SK-N-SH (cell line): ENCODE measurements around the gene PSMD1.

Experiments
- CTCF ChIP-seq: fragments of 200-600 bp; sonication (generic); IDR thresholded peaks from 2 replicates; pipeline ENCODE4 v1.6.1; 2017; ENCODE audit warnings: antibody characterized with exemption, mild to moderate bottlenecking, moderate library complexity
- EZH2phosphoT487 ChIP-seq: fragments of 200-600 bp; sonication (generic); IDR thresholded peaks from 2 replicates; pipeline ENCODE4 v1.6.1; 2017; ENCODE audit warnings: low read depth, mixed run types, mild to moderate bottlenecking, antibody characterized with exemption, moderate library complexity, borderline replicate concordance
- FOXJ3 ChIP-seq: sonication (generic); formaldehyde crosslinking; IDR thresholded peaks from 2 replicates; pipeline ENCODE4 v1.5.1; 2020; ENCODE audit warnings: mild to moderate bottlenecking, missing genetic modification reagents
- ZBTB33 ChIP-seq: IDR thresholded peaks from 2 replicates; pipeline ENCODE4 v1.4.0; 2012; ENCODE audit warnings: low read depth, borderline replicate concordance

DNA sequence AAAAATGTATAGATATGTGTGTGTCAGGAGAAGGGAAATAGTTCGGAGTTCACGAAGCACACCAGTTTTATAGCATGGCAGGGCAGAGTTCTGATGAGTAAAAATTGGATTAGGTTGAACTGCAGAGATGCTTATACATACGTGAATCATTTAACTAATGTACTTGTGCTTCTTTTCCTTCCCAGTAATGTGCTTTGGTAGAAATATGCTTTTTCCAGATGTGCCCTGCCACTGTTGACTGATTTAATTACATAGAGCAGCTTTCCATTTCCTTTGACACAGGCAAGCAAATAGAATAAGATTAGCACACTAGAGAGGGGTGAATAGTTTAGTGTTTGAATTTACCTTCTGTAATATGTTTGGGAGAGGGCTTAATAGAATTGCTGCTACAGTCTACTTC lies 112.8 kb downstream of the PSMD1 start:
- no peak for TF ChIP-seq CTCF
- TF ChIP-seq EZH2phosphoT487, result no peak
- TF ChIP-seq ZBTB33, result no peak
- 0 out of 2 replicates have a peak, but pooled peaks have one; percentile 17 for TF ChIP-seq FOXJ3 (CRISPR knock-in tag)
